ENCODE data around the gene GRN. TPM values are rescaled to one million over a fixed set of nuclear protein-coding genes. Genes with fewer than 3 reads are reported as not detected.

Gene GRN
- total RNA-seq, 2 experiments from 2014 or later, result 34.4 to 36.1 TPM

DNA sequence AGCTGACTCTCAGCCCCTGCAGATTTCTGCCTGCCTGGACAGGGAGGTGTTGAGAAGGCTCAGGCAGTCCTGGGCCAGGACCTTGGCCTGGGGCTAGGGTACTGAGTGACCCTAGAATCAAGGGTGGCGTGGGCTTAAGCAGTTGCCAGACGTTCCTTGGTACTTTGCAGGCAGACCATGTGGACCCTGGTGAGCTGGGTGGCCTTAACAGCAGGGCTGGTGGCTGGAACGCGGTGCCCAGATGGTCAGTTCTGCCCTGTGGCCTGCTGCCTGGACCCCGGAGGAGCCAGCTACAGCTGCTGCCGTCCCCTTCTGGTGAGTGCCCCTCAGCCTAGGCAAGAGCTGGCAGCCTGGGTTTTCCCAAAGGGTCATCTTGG is 3.9 kb downstream of the GRN start:
- no peak overlapping the region for H3K4me3 Mint-ChIP-seq
- H3K27ac Mint-ChIP-seq, result no peak overlapping the region
- no peak for DNase-seq
- H3K4me1 Mint-ChIP-seq, result peaks cover 23% of the 10 kb centered on the region
- H3K27me3 Mint-ChIP-seq, result peaks cover 3% of the 10 kb centered on the region
- H3K36me3 Mint-ChIP-seq, result peaks cover 5% of the 10 kb centered on the region
- H3K9me3 Mint-ChIP-seq, result no peaks in the 10 kb centered on the region

DNA sequence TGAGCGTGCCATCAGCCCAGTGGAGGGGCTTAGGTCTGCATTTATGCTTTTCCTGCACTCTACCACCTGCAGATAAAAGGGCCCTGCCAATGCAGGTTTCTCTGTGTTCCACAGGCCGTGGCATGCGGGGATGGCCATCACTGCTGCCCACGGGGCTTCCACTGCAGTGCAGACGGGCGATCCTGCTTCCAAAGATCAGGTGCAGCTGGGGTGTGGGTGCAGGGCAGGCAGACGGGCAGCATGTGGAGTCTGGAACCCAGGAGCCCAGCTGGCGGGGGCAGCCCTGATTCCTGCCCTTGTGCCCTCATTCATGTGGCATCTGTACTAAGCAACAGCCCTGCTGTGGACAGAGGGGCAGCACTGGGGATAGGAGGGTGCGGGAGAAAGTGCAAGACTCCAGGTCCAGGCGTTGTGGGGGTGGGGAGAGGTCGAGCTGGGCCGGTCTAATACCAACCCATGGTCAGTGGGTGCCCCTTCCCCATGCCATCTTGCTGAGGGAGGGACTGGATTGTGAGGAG is 4.5 kb downstream of the GRN start:
- Mint-ChIP-seq H3K36me3 (peaks cover 5% of the 10 kb centered on the region), H3K4me3 (no peak overlapping the region), H3K4me1 (peaks cover 23% of the 10 kb centered on the region), H3K27me3 (peaks cover 3% of the 10 kb centered on the region), H3K27ac (no peak overlapping the region), H3K9me3 (no peaks in the 10 kb centered on the region)
- DNase-seq, result no peak

GRCh38 chr17:44350733-44351226 is 5.7 kb downstream of the GRN start:
- H3K9me3 Mint-ChIP-seq, result no peaks in the 10 kb centered on the region
- DNase-seq, result peak; percentile 77
- H3K27ac Mint-ChIP-seq, result no peak overlapping the region
- peaks cover 5% of the 10 kb centered on the region for H3K36me3 Mint-ChIP-seq
- H3K27me3 Mint-ChIP-seq, result no peaks in the 10 kb centered on the region
- no peak overlapping the region for H3K4me3 Mint-ChIP-seq
- H3K4me1 Mint-ChIP-seq, result peaks cover 16% of the 10 kb centered on the region

DNA sequence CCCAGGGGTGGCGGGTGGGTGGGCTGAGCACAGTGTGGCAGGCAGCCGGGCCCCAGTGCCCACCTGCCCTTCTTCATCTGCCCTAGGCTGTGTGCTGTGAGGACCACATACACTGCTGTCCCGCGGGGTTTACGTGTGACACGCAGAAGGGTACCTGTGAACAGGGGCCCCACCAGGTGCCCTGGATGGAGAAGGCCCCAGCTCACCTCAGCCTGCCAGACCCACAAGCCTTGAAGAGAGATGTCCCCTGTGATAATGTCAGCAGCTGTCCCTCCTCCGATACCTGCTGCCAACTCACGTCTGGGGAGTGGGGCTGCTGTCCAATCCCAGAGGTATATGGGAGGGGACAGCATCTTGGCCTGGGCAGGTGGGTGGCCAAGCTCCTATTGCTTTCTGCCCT is 6.4 kb downstream of the GRN start:
- Mint-ChIP-seq H3K27ac (no peak overlapping the region), H3K4me1 (peaks cover 10% of the 10 kb centered on the region), H3K9me3 (no peaks in the 10 kb centered on the region), H3K4me3 (no peak overlapping the region), H3K27me3 (no peaks in the 10 kb centered on the region), H3K36me3 (peaks cover 3% of the 10 kb centered on the region)
- no peak for DNase-seq

DNA sequence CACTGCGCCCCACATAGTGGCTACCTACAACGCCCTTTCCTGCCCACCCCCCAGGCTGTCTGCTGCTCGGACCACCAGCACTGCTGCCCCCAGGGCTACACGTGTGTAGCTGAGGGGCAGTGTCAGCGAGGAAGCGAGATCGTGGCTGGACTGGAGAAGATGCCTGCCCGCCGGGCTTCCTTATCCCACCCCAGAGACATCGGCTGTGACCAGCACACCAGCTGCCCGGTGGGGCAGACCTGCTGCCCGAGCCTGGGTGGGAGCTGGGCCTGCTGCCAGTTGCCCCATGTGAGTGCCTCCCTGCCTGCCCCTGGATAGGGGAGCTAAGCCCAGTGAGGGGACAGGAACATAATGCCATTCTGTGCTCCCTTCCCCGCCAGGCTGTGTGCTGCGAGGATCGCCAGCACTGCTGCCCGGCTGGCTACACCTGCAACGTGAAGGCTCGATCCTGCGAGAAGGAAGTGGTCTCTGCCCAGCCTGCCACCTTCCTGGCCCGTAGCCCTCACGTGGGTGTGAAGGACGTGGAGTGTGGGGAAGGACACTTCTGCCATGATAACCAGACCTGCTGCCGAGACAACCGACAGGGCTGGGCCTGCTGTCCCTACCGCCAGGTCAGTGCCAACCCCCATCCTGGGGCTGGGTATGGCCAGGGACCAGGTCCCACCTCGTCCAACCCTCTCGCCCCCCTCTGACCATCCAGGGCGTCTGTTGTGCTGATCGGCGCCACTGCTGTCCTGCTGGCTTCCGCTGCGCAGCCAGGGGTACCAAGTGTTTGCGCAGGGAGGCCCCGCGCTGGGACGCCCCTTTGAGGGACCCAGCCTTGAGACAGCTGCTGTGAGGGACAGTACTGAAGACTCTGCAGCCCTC is 7.1 kb downstream of the GRN start:
- no peak overlapping the region for H3K4me3 Mint-ChIP-seq
- DNase-seq, result no peak
- H3K27me3 Mint-ChIP-seq, result no peaks in the 10 kb centered on the region
- H3K4me1 Mint-ChIP-seq, result peaks cover 10% of the 10 kb centered on the region
- H3K9me3 Mint-ChIP-seq, result no peaks in the 10 kb centered on the region
- H3K36me3 Mint-ChIP-seq, result peaks cover 3% of the 10 kb centered on the region
- no peak overlapping the region for H3K27ac Mint-ChIP-seq

- Mint-ChIP-seq H3K36me3 (peaks cover 3% of the 10 kb centered on the region), H3K9me3 (no peaks in the 10 kb centered on the region), H3K4me3 (peak overlapping the region; percentile 62), H3K4me1 (peaks cover 10% of the 10 kb centered on the region), H3K27ac (no peak overlapping the region), H3K27me3 (no peaks in the 10 kb centered on the region)
- DNase-seq, result no peak
Observed at GRCh38 chr17:44352828-44353671, 7.9 kb downstream of the GRN start.

- Mint-ChIP-seq H3K4me1 (peaks cover 7% of the 10 kb centered on the region), H3K9me3 (no peaks in the 10 kb centered on the region), H3K4me3 (no peak overlapping the region), H3K27ac (no peak overlapping the region), H3K36me3 (peaks cover 3% of the 10 kb centered on the region), H3K27me3 (no peaks in the 10 kb centered on the region)
- DNase-seq, result peak; percentile 39
Observed at GRCh38 chr17:44353672-44354331, 8.7 kb downstream of the GRN start.

DNA sequence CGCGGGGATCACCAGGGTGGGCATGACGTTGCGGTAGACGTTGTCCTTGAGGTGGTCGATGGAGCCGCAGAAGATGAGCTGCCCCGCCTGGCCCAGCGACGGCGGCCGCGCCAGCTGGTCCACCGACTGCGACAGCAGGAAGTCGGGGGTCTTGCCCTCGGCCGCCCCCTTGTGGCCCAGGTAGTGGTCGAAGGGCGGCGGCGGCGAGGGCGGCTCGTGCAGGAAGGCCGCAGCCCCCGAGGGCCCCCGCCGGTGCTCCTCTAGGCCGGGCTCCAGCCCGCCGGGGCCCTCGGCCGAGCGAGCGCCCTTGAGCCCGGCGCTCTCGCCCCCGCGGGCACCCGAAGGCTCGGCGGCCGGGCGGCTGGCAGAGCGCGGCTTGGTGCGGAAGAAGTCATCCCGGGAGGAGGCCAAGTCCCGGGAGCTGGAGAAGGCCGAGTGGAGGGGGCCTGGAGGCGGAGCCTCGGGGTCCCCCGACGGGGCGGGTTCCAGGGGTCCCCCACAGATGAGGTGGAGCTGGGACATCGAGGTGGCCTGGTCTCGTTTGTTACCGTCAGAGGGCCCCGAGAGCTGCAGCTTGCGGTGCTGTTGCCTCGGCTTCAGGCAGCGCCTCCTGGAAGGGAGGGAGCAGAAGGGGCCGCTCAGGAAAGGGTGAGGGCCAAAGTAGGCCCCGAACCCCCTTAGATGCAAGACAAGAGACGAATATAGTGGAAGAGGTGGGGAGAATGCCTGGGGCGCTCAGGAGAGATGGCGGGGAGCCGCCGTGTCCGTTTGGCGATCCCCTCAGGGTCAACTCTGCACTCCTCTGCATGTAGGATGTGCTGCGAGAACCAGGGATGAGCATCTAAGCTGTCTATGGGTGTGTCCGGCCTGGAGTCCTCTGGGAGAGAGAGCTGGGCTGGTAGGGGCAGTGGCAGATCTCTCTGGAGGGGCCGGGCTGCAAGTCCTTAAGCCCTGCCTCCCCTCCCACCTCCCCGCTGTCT is 9.8 kb downstream of the GRN start:
- peaks cover 3% of the 10 kb centered on the region for H3K36me3 Mint-ChIP-seq
- H3K4me3 Mint-ChIP-seq, result peak overlapping the region; percentile 60
- no peaks in the 10 kb centered on the region for H3K27me3 Mint-ChIP-seq
- peak; percentile 77 for DNase-seq
- H3K27ac Mint-ChIP-seq, result no peak overlapping the region
- H3K4me1 Mint-ChIP-seq, result peaks cover 10% of the 10 kb centered on the region
- H3K9me3 Mint-ChIP-seq, result no peaks in the 10 kb centered on the region

GRCh38 chr17:44355642-44356099 is 10.6 kb downstream of the GRN start:
- Mint-ChIP-seq H3K4me1 (peaks cover 10% of the 10 kb centered on the region), H3K36me3 (peaks cover 3% of the 10 kb centered on the region), H3K9me3 (no peaks in the 10 kb centered on the region), H3K4me3 (no peak overlapping the region), H3K27ac (no peak overlapping the region), H3K27me3 (no peaks in the 10 kb centered on the region)
- no peak for DNase-seq

- H3K36me3 Mint-ChIP-seq, result peaks cover 3% of the 10 kb centered on the region
- no peak for DNase-seq
- no peak overlapping the region for H3K4me3 Mint-ChIP-seq
- H3K27me3 Mint-ChIP-seq, result no peaks in the 10 kb centered on the region
- peaks cover 10% of the 10 kb centered on the region for H3K4me1 Mint-ChIP-seq
- no peaks in the 10 kb centered on the region for H3K9me3 Mint-ChIP-seq
- H3K27ac Mint-ChIP-seq, result no peak overlapping the region
Observed at GRCh38 chr17:44356241-44356640, 11.1 kb downstream of the GRN start.

- Mint-ChIP-seq H3K36me3 (peaks cover under 1% of the 10 kb centered on the region), H3K4me1 (peaks cover 7% of the 10 kb centered on the region), H3K9me3 (no peaks in the 10 kb centered on the region), H3K27ac (no peak overlapping the region), H3K4me3 (no peak overlapping the region), H3K27me3 (peaks cover 8% of the 10 kb centered on the region)
- no peak for DNase-seq
Observed at GRCh38 chr17:44358066-44358465, 13.0 kb downstream of the GRN start.

DNA sequence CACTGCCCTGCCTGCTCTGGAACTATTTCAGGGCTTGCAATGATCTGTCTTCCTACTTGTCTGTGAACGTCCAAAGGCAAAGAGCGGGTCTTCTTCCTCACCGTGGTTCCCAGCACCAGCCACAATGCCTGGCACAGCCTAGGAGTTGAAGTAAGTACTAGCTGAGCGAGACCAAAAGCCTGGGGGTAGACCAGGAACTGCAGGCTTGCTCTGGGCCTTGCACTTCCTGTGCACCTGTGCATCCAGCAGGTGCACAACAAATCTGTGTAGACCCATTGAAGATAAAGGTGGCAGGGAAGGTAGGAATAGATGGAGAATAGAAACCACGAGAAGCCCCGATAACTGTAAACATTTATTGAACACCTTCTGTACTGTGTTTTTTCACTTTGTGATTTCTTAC is 13.9 kb downstream of the GRN start:
- Mint-ChIP-seq H3K4me1 (peaks cover 6% of the 10 kb centered on the region), H3K36me3 (no peaks in the 10 kb centered on the region), H3K4me3 (no peak overlapping the region), H3K27me3 (peaks cover 8% of the 10 kb centered on the region), H3K27ac (no peak overlapping the region), H3K9me3 (no peaks in the 10 kb centered on the region)
- DNase-seq, result no peak

DNA sequence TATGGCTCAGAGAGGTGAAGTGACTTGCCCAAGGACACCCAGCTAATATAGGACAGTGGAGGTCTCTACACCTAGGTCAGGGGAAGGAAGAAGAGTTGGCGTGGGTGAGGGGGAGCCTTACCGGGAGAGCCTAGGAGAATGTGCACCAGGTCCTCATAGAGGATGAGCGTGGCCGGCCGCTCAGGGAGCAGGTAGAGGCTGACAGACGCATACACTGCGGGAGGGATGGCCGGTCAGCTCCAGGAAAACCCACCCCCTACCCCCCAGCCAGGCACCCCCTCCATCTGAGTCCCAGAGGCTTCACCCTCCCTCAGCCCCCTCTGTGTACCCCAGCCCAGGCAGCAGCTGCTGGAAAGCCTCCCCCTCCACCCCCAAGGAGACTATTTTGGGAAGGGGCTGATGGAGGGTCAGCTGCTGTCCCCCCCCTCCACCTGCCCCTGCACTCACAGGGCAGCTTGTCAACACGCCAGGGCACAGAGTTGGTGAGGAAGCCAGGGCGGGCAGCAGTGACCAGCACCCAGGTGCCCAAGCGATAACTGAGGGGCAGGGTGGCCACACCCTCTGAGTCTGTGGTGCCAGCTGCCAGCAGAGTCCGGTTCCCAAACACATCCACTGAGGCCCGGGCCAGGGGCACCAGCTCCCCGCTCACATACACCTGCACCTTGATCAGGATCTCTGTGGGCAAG is 14.5 kb downstream of the GRN start:
- Mint-ChIP-seq H3K27me3 (peaks cover 9% of the 10 kb centered on the region), H3K36me3 (no peaks in the 10 kb centered on the region), H3K4me1 (peaks cover 6% of the 10 kb centered on the region), H3K27ac (no peak overlapping the region), H3K9me3 (no peaks in the 10 kb centered on the region), H3K4me3 (no peak overlapping the region)
- no peak for DNase-seq

Measured in activated naive CD8-positive, alpha-beta T cell treated with anti-CD3 and anti-CD28 coated beads for 36 hours (primary cell).